PFSK-1 (cell line): Measurements from ENCODE around the gene CCL19.

ENCODE experiments used
- FOXP2 ChIP-seq: optimal IDR thresholded peaks from 2 replicates; pipeline ENCODE3; 2011; ENCODE audit warnings: borderline replicate concordance, control low read depth, inconsistent platforms; ENCODE audit not compliant: insufficient read depth; ENCODE audit errors: extremely low read length, extremely low read depth
- POLR2AphosphoS5 ChIP-seq: IDR thresholded peaks from 2 replicates; pipeline ENCODE4 v1.6.1; 2012; ENCODE audit warnings: low read depth, mild to moderate bottlenecking, control low read depth, low read length, moderate library complexity
- REST ChIP-seq, 2 experiments: IDR thresholded peaks; 2 replicates each; pipeline versions ENCODE4 v1.6.1 to v1.8.0; 2011 to 2012; ENCODE audit warnings: low read depth in 2 of 2, low read length in 2 of 2, control low read depth in 1 of 2, inconsistent platforms in 1 of 2, mild to moderate bottlenecking in 1 of 2, moderate library complexity in 1 of 2; ENCODE audit not compliant: insufficient read depth in 1 of 2
- SIN3A ChIP-seq: IDR thresholded peaks from 2 replicates; pipeline ENCODE4 v1.6.1; 2012; ENCODE audit warnings: mild to moderate bottlenecking, low read length, moderate library complexity, borderline replicate concordance; ENCODE audit not compliant: insufficient read depth
- TAF1 ChIP-seq: IDR thresholded peaks from 2 replicates; pipeline ENCODE4 v1.6.1; 2012; ENCODE audit warnings: low read length, control low read depth, borderline replicate concordance; ENCODE audit not compliant: insufficient read depth

GRCh38 chr9:34734720-34735119 lies 43.6 kb upstream of the CCL19 start:
- TF ChIP-seq REST (IDR thresholded peaks at IDR 0.05; ENCODE audit: insufficient read depth in 1 of 2, low read depth in 2 of 2, low read length in 2 of 2) = no peak
- no peak for TF ChIP-seq TAF1
- no peak for TF ChIP-seq FOXP2
- no peak for TF ChIP-seq POLR2AphosphoS5
- no peak for TF ChIP-seq SIN3A
